GM19372 (cell line): ENCODE measurements around the gene PPP2R5B.
"Not testable (repeated sequence)": the region's sequence is repeated elsewhere in the genome, so short reads cannot be mapped to it uniquely, and the experiment has no call there.

Experiments used
- ATAC-seq: cut with Tn5 transposase; IDR thresholded peaks from one replicate; pipeline ENCODE4 v1.9.1; 2021; ENCODE audit warnings: mild to moderate bottlenecking, low read depth, moderate library complexity; ENCODE audit not compliant: unreplicated experiment

The PPP2R5B gene

DNA sequence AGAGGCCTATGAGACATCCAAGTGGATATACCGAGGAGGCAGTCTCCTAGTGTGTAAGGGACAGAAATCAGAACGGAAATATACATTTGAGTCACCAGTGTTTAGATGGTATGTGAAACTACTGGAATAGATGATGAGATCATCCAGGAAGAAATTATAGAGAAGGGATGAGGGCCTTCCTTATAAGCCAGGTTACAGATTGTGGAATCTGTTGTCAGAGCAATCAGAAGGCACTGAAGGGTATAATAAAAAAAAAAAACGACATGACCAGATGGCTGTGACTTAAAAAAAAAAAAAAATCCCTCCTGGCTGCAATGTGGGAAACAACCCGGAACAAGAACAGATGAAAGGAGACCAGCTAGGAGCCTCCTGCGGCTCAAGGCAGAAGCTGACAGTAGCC lies 44.7 kb downstream of the PPP2R5B start:
- no peak for ATAC-seq

DNA sequence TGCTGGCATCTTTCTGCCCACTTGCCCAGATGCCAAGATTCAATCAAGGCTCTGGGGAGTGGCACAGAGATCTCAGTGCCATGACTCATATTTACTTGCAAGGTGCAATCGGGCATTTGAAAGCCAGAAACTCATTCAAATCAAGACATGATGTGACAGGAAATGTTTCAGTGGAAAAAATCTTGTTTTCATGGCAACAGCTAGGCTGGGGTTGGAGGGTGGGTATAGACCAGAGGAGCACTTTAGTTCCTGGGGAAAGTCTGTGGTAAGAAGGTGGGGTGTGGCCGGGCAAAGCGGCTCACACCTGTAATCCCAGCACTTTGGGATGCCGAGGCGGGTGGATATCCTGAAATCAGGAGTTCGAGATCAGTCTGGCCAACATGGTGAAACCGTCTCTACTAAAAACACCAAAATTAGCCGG lies 46.3 kb downstream of the PPP2R5B start:
- ATAC-seq, result no peak

DNA sequence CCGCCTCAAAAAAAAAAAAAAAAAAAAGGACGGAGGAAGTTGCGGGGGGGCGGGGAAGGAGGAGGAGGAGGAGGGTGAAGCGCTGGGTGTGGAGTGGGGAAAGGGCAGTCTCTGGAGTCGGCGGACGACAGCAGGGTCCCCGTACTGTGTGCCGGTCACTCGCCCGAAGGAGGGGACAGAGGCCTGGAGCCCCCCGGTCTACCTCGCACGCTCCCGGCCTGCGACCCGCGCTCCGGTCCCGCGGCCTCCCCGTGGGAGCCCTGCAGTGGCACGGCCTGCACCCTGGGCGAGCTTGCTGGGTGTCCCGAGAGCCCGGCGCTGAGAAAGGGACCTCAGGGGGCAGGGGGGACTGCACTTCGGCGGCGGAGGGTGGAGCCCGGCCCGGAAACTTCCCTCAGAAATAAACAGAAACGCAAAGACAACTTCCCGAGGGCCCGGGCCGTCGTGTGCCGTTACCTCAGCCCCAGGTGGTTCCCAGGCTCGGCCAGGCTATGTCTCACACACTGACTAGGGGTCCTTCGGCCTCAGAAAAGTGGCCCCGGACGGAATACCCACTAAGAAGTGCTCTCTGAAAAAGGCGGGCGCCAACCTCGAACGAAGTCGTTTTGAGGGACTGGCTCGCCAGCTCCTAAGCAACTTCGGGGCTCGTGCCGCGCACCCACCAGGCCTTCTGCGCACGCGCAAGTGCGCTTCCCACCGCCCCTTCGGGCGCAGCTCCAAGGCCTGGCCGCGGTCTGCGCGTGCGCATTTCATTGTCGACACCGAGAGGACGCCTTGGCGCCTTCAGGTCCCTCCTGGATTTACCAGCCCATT lies 47.1 kb downstream of the PPP2R5B start, which contains the start of gene MAJIN:
Gene MAJIN, minus strand, starts transcription at position 688 of the 813 bp plus-strand sequence. CDS start 12,703 bp downstream, outside the sequence.
- ATAC-seq, result no peak

DNA sequence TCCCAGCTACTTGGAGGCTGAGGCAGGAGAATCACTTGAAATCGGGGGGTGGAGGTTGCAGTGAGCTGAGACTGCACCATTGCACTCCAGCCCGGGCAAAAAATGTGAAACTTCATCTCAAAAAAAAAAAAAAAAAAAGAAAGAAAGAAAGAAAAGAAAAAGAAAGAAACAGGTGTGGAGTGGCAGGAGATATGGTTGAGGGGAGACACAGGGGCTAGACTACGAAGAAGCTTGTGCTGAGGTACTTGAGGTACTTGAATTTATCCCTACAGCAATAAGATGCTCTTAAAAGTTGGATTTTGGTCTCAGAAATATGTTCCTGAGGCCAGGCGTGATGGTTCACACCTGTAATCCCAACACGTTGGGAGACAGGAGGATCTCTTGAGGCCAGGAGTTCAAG lies 49.6 kb downstream of the PPP2R5B start:
- no peak for ATAC-seq

DNA sequence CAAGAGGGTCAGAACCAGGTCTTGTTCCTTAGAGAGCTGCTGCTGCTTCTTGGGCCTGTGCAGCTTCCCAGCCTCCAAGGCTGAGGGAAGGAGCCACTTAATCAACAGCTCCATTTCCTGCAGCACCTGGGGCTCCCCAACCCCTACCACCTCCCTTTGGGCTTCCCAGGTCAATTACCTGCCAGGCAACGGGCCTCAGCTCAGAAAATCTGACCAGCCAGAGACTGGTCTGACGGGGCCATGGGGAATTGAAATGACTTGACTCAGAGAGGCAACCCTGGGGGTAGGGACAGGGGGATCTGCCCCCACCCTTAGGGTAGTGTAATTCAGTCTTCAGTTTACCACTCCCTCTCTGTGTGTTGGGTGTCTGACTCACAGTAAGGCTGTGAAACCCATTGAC lies 52.2 kb downstream of the PPP2R5B start:
- no peak for ATAC-seq

DNA sequence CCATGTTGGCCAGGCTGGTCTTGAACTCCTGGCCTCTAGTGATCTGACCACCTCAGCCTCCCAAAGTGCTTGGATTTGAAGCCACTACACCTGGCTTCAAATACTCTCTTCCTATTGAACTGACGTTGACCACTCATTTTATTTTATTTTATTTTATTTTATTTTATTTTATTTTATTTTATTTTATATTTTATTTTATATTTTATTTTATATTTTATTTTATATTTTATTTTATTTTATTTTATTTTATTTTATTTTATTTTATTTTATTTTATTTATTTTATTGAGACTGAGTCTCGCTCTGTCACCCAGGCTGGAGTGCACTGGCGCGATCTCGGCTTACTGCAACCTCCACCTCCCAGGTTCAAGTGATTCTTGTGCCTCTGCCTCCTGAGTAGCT lies 58.9 kb downstream of the PPP2R5B start:
- ATAC-seq, result not testable (repeated sequence)
